Stimulated activated naive CD8-positive, alpha-beta T cell treated with anti-CD3 and anti-CD28 coated beads, Interleukin-15, Interleukin-2, amounts not matched to agents 100 ng/mL and 50 ng/mL, for 24 hours (primary cell): ENCODE data around the gene HYCC2.
A peak's percentile ranks its signal among the peaks of the same experiment; 100 is the strongest.
"Not testable (repeated sequence)": the region's sequence is repeated elsewhere in the genome, so short reads cannot be mapped to it uniquely, and the experiment has no call there.

ENCODE experiments used
- H3K27ac Mint-ChIP-seq: one replicate; pipeline ENCODE4 v1.8.0; 2021; ENCODE audit warnings: mild to moderate bottlenecking, mixed read lengths
- H3K27me3 Mint-ChIP-seq: one replicate; pipeline ENCODE4 v1.8.0; 2021; ENCODE audit warnings: mixed read lengths
- H3K36me3 Mint-ChIP-seq: one replicate; pipeline ENCODE4 v1.8.0; 2021; ENCODE audit warnings: low read depth, mixed read lengths
- H3K4me1 Mint-ChIP-seq: one replicate; pipeline ENCODE4 v1.8.0; 2021; ENCODE audit warnings: low read depth, mixed read lengths
- H3K4me3 Mint-ChIP-seq: one replicate; pipeline ENCODE4 v1.8.0; 2021; ENCODE audit warnings: mild to moderate bottlenecking, mixed read lengths
- H3K9me3 Mint-ChIP-seq: one replicate; pipeline ENCODE4 v1.8.0; 2021; ENCODE audit warnings: mixed read lengths

Gene HYCC2

DNA sequence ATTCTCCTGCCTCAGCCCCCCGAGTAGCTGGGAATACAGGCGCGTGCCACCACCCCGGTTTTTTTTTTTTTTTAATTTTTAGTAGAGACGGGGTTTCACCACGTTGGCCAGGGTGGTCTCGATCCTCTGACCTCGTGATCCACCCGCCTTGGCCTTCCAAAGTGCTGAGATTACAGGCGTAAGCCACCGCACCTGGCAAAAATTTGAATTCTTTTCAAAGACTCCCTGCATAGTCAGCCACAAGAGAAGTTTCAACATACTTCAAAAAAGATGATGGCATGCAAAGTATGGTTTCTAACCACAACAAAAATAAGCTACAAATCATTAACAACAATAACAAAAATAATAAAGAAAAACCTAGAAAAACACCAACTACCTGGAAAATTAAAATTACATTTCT is 22.0 kb downstream of the HYCC2 start:
- Mint-ChIP-seq H3K36me3 (peaks cover 39% of the 10 kb centered on the region), H3K4me1 (peaks cover 4% of the 10 kb centered on the region), H3K9me3 (peaks cover 6% of the 10 kb centered on the region), H3K27me3 (no peaks in the 10 kb centered on the region), H3K4me3 (no peak overlapping the region), H3K27ac (no peak overlapping the region)

DNA sequence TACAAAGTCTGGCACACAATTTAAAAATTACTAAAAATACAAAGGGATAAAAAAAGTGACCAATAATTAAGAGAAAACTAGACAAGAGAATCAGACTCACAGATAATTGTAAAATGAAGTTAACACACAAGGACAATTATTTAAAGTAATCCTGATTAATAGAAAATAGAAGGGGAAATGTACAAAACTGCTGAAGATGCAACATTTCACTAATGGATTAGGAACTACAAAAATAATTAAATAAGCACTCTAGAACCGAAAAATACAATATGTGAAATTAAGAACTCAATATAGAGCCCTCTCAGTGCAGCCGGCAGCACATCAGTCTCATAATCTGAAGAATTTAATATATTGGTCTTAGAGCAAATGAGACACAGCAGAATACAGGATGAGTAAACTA is 24.6 kb downstream of the HYCC2 start:
- Mint-ChIP-seq H3K4me3 (no peak overlapping the region), H3K27me3 (no peaks in the 10 kb centered on the region), H3K27ac (no peak overlapping the region), H3K36me3 (peaks cover 35% of the 10 kb centered on the region), H3K9me3 (peaks cover 6% of the 10 kb centered on the region), H3K4me1 (peaks cover 4% of the 10 kb centered on the region)

DNA sequence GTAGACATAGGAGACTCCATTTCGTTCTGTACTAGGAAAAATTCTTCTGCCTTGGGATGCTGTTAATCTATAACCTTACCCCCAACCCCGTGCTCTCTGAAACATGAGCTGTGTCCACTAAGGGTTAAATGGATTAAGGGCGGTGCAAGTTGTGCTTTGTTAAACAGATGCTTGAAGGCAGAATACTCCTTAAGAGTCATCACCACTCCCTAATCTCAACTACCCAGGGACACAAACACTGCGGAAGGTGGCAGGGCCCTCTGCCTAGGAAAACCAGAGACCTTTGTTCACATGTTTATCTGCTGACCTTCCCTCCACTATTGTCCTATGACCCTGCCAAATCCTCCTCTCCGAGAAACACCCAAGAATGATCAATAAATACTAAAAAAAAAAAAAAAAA is 28.4 kb downstream of the HYCC2 start:
- H3K36me3 Mint-ChIP-seq, result peaks cover 45% of the 10 kb centered on the region
- not testable (repeated sequence) for H3K9me3 Mint-ChIP-seq, H3K4me1 Mint-ChIP-seq, H3K27me3 Mint-ChIP-seq, H3K27ac Mint-ChIP-seq, H3K4me3 Mint-ChIP-seq

DNA sequence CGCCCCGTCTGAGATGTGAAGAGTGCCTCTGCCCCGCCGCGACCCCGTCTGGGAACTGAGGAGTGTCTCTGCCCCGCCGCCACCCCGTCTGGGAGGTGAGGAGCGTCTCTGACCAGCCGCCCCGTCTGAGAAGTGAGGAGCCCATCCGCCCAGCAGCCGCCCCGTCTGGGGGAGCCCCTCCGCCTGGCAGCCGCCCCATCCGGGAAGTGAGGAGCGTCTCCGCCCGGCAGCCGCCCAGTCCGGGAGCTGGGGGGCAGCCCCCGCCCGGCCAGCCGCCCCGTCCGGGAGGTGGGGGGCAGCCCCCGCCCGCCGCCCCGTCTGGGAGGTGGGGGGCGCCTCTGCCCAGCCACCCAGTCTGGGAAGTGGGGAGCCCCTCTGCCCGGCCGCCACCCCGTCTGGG is 29.0 kb downstream of the HYCC2 start:
- H3K36me3 Mint-ChIP-seq, result peaks cover 41% of the 10 kb centered on the region
- not testable (repeated sequence) for H3K27ac Mint-ChIP-seq, H3K9me3 Mint-ChIP-seq, H3K4me1 Mint-ChIP-seq, H3K4me3 Mint-ChIP-seq, H3K27me3 Mint-ChIP-seq

DNA sequence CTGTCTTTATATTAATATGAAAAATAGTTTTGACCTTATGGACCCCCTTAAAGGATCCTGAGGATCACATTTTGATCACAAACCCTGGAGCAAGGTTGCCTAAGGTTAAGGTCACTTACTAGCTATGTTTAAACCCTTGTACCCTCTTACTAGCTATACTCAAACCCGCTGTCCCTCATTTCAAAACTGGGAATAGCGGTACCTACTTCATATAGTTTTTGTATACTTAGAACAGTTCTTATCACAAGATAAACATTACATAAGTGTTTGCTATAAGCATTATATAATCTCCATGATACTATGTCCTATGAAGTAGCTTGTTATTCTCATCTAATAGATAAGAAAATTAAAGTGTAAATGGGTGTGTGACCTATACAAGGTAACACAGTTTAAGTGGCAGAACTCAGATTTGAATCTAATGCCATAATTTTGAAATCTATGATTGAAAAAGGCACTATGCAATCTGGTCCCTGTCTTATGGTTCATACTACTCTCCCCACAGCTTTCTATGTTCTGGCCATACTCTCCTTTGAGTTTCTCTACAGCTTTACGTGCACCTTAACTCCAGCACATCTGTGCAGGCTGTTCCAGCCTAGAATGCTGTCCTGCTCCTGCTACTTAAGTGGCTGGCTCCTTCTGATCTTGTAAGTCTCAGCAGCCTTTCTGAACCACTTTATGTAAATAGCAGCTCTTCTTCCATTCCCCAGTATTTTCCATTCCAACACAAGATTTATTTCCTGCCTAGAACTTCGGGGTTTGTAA is 30.4 kb downstream of the HYCC2 start:
- peaks cover 8% of the 10 kb centered on the region for H3K4me1 Mint-ChIP-seq
- peaks cover 38% of the 10 kb centered on the region for H3K36me3 Mint-ChIP-seq
- H3K4me3 Mint-ChIP-seq, result no peak overlapping the region
- no peaks in the 10 kb centered on the region for H3K27me3 Mint-ChIP-seq
- H3K27ac Mint-ChIP-seq, result no peak overlapping the region
- H3K9me3 Mint-ChIP-seq, result peaks cover 4% of the 10 kb centered on the region

DNA sequence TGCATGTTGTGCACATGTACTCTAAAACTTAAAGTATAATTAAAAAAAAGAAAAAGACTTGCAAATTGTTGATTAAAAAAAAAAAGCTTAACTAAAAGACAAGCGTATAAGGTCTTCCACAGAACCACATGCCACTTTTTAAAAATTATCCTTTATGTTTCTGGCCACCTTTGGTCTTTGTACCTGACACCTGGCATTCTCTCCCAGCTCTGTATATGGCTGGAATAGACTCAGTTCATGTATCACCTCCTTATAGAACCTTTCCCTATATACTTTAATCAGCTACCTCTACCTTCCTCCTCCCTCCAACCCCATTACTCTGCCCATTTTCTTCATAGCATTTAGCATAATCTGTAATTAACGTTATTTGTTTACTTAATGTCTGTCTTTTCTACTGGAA is 32.6 kb downstream of the HYCC2 start:
- Mint-ChIP-seq H3K27ac (no peak overlapping the region), H3K9me3 (peaks cover 7% of the 10 kb centered on the region), H3K36me3 (peaks cover 42% of the 10 kb centered on the region), H3K4me3 (no peak overlapping the region), H3K27me3 (no peaks in the 10 kb centered on the region), H3K4me1 (peaks cover 8% of the 10 kb centered on the region)

DNA sequence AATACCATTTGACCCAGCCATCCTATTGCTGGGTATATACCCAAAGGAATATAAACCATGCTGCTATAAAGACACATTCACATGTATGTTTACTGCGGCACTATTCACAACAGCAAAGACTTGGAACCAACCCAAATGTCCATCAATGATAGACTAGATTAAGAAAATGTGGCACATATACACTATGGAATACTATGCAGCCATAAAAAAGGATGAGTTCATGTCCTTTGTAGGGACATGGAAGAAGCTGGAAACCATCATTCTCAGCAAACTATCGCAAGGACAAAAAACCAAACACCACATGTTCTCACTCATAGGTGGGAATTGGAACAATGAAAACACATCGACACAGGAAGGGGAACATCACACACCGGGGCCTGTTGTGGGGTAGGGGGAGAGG is 33.1 kb downstream of the HYCC2 start:
- not testable (repeated sequence) for H3K4me3 Mint-ChIP-seq, H3K27ac Mint-ChIP-seq

DNA sequence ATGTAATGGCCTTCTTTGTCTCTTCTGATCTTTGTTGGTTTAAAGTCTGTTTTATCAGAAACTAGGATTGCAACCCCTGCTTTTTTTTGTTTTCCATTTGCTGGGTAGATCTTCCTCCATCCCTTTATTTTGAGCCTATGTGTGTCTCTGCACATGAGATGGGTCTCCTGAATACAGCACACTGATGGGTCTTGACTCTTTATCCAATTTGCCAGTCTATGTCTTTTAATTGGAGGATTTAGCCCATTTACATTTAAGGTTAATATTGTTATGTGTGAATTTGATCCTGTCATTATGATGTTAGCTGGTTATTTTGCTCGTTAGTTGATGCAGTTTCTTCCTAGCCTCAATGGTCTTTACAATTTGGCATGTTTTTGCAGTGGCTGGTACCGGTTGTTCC is 37.1 kb downstream of the HYCC2 start:
- H3K36me3 Mint-ChIP-seq, result peaks cover 37% of the 10 kb centered on the region
- not testable (repeated sequence) for H3K9me3 Mint-ChIP-seq, H3K4me3 Mint-ChIP-seq, H3K27me3 Mint-ChIP-seq, H3K4me1 Mint-ChIP-seq, H3K27ac Mint-ChIP-seq

More for the DNA sequence above, 33.1 kb downstream of the HYCC2 start:
- not testable (repeated sequence) for H3K9me3 Mint-ChIP-seq, H3K4me1 Mint-ChIP-seq, H3K27me3 Mint-ChIP-seq
- peaks cover 42% of the 10 kb centered on the region for H3K36me3 Mint-ChIP-seq

DNA sequence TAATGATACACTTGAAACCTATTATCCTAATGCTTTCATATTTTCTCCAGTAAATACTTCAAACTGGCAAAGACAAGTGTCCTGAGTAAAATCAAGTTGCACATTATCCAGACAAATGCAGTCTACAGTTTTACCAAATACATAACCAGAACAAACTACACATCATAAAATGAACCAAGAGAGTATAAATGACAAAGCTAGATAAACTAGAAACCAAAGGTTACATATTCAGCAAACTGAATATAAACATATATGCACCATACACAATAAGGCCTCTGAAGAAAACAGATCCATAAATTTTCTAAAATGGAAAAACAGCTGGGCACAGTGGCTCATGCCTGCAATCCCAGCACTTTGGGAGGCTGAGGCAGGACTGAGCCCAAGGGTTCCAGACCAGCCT is 47.0 kb downstream of the HYCC2 start:
- H3K9me3 Mint-ChIP-seq, result no peaks in the 10 kb centered on the region
- peaks cover 43% of the 10 kb centered on the region for H3K36me3 Mint-ChIP-seq
- H3K27me3 Mint-ChIP-seq, result no peaks in the 10 kb centered on the region
- no peak overlapping the region for H3K27ac Mint-ChIP-seq
- no peak overlapping the region for H3K4me3 Mint-ChIP-seq
- peaks cover 23% of the 10 kb centered on the region for H3K4me1 Mint-ChIP-seq

DNA sequence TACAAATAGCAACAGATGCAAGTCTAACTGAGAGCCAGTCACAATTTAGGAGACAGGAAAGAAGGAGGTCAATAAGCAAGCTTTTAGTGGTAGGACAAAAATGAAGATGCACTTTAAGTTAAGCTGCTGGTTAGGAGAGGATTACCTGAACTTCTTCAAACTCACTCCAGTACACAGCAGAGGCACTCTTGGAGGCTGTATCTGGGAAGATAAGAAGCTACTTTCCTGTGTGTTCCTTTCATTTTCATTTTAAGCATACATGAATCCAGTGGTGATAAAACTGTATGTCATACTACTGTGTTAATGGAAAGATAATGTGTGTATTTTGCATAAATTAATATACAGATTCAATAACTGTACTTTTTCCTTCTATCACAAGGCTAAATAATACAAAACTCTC is 49.6 kb downstream of the HYCC2 start:
- Mint-ChIP-seq H3K4me1 (peaks cover 15% of the 10 kb centered on the region), H3K4me3 (no peak overlapping the region), H3K27ac (peak overlapping the region; percentile 18), H3K36me3 (peaks cover 43% of the 10 kb centered on the region), H3K27me3 (no peaks in the 10 kb centered on the region), H3K9me3 (no peaks in the 10 kb centered on the region)
